Left colon (tissue), 2 donors: Measurements from ENCODE around the gene CCDC92. TPM values are rescaled to one million over a fixed set of nuclear protein-coding genes. Genes with fewer than 3 reads are reported as not detected.

Source experiments
- ATAC-seq: fragments of 200-7000 bp; cut with Tn5 transposase; one replicate; pipeline ENCODE4 v1.9.1; 2020; ENCODE audit warnings: mild to moderate bottlenecking, moderate library complexity
- DNase-seq, 2 donors: peaks; one replicate each; pipeline ENCODE4 v3.0.0-alpha.2; 2020
- intact Hi-C, 2 donors: fragments of 100-400 bp; cut with DNase I in 1 of 2; cut with micrococcal nuclease in 1 of 2; formaldehyde crosslinking; loops; one replicate each; pipeline versions ENCODE4 v1.11.2 to v1.14.0; 2022; cut with DNase I, micrococcal nuclease
- total RNA-seq, 2 donors: library from RNA; stranded (reverse); fragmentation: NEBNext Ultra II Directional; extraction: Animal tissue kit (Norgen Biotek cat#: 25700); gene quantifications; one replicate each; pipeline ENCODE4 v1.2.1, GENCODE V29; 2021
- donor health status: DM: no; HTN: no; CAD: no.
- donor health status: DM: yes; HTN: yes; CAD: no.

CCDC92 gene
- total RNA-seq, 2 donors from 2014 or later: 20.6 to 25.6 TPM

- no peak for ATAC-seq
- intact Hi-C loops: no loop called here
- no peak for DNase-seq
These were observed 29.6 kb downstream of the CCDC92 start for GRCh38 chr12:123942911-123943648.

GRCh38 chr12:123942238-123942653, 30.4 kb downstream of the CCDC92 start:
- ATAC-seq: no peak
- intact Hi-C loops: no loop called here
- DNase-seq: no peak

GRCh38 chr12:123941624-123942237, 30.9 kb downstream of the CCDC92 start:
- DNase-seq: no peak
- intact Hi-C loops: no loop called here

GRCh38 chr12:123941000-123941399, 31.6 kb downstream of the CCDC92 start:
- no peak for ATAC-seq
- intact Hi-C loops: no loop called here
- no peak for DNase-seq

More at GRCh38 chr12:123941624-123942237, 30.9 kb downstream of the CCDC92 start:
- ATAC-seq: no peak

- intact Hi-C loops: no loop called here
- no peak for DNase-seq
- no peak for ATAC-seq
These were observed 32.0 kb downstream of the CCDC92 start for GRCh38 chr12:123940627-123940966.

GRCh38 chr12:123939716-123940626, 32.7 kb downstream of the CCDC92 start:
- no peak for ATAC-seq
- intact Hi-C loops: no loop called here
- no peak for DNase-seq

- ATAC-seq: no peak
- no peak for DNase-seq
- intact Hi-C loops: no loop called here
These were observed 33.8 kb downstream of the CCDC92 start for GRCh38 chr12:123938679-123939480.

GRCh38 chr12:123937707-123938591, 34.7 kb downstream of the CCDC92 start:
- ATAC-seq: no peak
- no peak for DNase-seq
- intact Hi-C loops: no loop called here

GRCh38 chr12:123936956-123937706, 35.5 kb downstream of the CCDC92 start:
- ATAC-seq: no peak
- intact Hi-C loops: no loop called here

GRCh38 chr12:123936471-123936870, 36.2 kb downstream of the CCDC92 start:
- intact Hi-C loops: no loop called here
- no peak for ATAC-seq
- no peak for DNase-seq

More at GRCh38 chr12:123936956-123937706, 35.5 kb downstream of the CCDC92 start:
- DNase-seq: no peak

GRCh38 chr12:123935956-123936355, 36.7 kb downstream of the CCDC92 start:
- intact Hi-C loops: no loop called here
- ATAC-seq (no peak), DNase-seq (no peak)

GRCh38 chr12:123934829-123935228, 37.8 kb downstream of the CCDC92 start:
- intact Hi-C loops: no loop called here
- peak; percentile 26 for ATAC-seq
- DNase-seq: no peak

- DNase-seq: no peak
- no peak for ATAC-seq
- intact Hi-C loops: no loop called here
These were observed 38.5 kb downstream of the CCDC92 start for GRCh38 chr12:123934016-123934620.

GRCh38 chr12:123933214-123933613, 39.4 kb downstream of the CCDC92 start:
- ATAC-seq: no peak
- DNase-seq: no peak
- intact Hi-C loops: no loop called here

- ATAC-seq (no peak), DNase-seq (no peak)
- intact Hi-C loops: no loop called here
These were observed 40.8 kb downstream of the CCDC92 start for GRCh38 chr12:123931686-123932321.

GRCh38 chr12:123929946-123930583, 42.6 kb downstream of the CCDC92 start:
- intact Hi-C loops: no loop called here

More at GRCh38 chr12:123929946-123930583, 42.6 kb downstream of the CCDC92 start:
- DNase-seq (no peak), ATAC-seq (no peak)
